H4 (cell line): ENCODE data around the gene PAX5. TPM values are rescaled to one million over a fixed set of nuclear protein-coding genes. Genes with fewer than 3 reads are reported as not detected.
"Not testable (repeated sequence)": the region's sequence is repeated elsewhere in the genome, so short reads cannot be mapped to it uniquely, and the experiment has no call there.

Source experiments
- DNase-seq: peaks from one replicate; pipeline ENCODE4 v3.0.0-alpha.2; 2015; ENCODE audit warnings: low spot score
- total RNA-seq: library from RNA; depleted of rRNA; stranded (reverse); fragments of >200 nt; shearing (Covaris generic); gene quantifications from 2 replicates; pipeline ENCODE4 v1.2.3, GENCODE V29; 2014

The PAX5 gene
- total RNA-seq, 1 experiment from 2014 or later, result not detected

- DNase-seq, result no peak
Measured at GRCh38 chr9:36880075-36880474, 154.0 kb downstream of the PAX5 start.

GRCh38 chr9:36878986-36879982, 154.8 kb downstream of the PAX5 start:
- no peak for DNase-seq

DNA sequence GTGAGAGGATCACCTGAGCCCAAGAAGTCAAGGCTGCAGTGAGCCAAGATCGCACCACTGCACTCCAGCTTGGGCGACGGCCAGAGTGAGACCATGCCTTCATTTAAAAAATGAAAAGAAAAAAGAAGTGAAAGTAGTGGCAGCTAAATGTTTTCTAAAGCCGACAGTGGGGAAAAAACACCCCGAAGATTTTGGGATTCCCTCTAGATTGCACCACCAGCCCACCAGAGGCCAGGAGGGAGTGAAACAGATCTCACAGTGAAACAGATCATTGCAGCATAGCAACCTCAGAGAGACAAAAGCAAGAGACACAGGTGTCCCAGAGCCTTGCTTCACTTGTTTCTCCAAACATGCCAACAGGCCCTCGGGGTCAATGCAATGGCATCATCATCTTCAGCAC, 156.8 kb downstream of the PAX5 start:
- no peak for DNase-seq

GRCh38 chr9:36876056-36876455, 158.0 kb downstream of the PAX5 start:
- DNase-seq, result no peak

GRCh38 chr9:36874921-36875320, 159.1 kb downstream of the PAX5 start:
- DNase-seq, result no peak

- DNase-seq, result no peak
Measured at GRCh38 chr9:36874261-36874660, 159.8 kb downstream of the PAX5 start.

DNA sequence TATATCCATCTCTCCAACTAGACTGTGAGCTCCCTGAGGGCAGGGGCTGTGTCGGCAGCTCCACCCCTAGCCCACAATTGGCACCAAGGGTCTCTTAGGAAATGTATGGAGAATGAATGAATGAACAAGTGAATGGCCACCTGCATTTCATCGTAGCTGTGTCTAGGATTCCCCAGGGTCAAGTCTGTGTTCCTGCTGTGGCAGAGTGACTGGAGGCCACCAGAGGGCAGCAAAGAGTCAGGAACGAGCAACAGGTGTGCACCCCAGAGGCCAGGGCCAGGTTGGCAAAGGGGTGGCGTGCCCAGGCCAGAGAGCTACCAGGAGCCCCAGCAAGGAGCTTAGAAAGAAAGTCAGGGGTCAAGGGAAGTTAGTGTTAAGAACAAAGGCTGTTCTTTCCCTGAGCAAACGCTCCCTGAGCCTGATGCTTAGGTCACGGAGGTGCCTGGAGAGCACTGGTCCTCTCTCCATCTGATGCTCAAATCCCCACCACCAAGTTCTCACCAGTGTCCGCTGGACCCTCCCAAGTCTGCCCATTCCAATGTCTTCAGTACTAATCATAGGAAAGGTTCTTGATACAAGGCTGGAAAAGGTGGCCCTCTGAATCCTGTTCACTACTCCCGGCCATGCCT, 160.7 kb downstream of the PAX5 start:
- peak; percentile 68 for DNase-seq

DNA sequence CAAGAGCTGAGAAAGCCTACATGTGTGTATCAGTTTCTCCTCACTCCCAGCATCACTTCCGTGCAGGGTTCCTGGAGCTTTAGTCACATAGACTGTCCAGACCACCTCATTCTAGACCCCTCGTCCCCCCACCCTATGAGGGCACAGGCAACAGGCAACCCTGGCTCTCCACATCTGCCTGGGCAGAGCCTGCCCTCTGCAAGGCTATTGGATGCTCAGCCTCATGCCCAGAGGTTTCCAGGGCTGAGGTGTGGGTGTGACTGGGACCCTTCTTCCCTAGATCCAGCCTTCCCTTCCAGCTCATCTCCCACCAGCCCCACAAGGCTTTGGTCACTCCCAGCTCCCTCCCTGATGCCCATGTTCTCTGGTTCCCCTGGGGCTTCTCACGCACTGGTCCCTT, 161.4 kb downstream of the PAX5 start:
- no peak for DNase-seq

DNA sequence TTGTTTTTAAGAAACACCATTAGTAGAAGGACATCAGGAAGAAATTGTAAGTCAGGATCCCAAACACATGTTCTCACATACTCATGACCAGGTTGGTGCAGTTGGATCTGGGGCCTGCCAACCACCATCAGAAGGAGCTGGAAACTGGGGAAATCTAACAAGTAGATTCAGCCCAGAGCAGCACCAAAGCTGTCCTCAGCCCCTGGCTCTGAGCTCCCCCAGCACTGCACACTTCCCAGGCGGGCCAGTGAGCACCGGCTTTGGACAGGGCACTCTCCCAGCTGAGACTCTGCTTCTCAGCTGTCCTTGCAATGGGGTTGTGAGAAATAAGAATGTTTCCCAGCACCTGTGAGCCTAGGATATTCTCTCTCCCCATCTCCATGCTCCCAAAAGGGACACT, 162.5 kb downstream of the PAX5 start:
- DNase-seq, result no peak

DNA sequence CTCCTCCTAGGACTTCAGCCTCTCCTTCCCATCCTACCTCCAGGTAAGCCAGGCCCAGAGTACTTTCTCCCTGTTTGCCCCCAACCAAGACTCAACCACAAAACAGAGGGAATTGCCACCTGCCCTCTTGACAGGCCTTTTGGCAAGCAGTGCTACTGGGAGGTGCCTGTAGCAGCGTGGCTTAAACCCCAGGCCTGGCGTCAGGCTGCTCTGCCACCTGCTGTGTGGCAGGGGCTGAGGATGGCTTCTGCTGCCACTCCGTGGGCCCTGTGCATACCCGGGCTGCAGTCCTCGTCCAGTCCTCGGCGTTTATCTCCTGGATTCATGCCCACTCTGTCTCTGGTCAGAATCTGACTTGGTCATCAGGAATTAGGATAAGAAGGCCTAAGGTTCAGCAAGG, 163.1 kb downstream of the PAX5 start:
- no peak for DNase-seq

DNA sequence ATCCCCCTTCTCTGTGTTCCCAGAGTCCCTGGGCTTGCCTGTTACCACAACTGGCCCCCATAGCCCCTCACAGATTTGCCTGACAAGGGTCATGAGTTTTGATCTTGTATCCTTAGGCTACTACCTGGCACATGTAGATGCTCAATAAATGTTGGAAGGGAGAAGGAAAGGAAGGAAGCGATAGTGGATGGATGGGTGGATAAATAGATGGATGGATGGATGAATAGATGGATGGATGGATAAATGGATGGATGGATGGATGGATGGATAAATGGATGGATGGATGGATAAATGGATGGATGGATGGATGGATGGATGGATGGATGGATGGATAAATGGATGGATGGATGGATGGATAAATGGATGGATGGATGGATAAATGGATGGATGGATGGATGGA, 164.5 kb downstream of the PAX5 start:
- DNase-seq, result not testable (repeated sequence)

DNA sequence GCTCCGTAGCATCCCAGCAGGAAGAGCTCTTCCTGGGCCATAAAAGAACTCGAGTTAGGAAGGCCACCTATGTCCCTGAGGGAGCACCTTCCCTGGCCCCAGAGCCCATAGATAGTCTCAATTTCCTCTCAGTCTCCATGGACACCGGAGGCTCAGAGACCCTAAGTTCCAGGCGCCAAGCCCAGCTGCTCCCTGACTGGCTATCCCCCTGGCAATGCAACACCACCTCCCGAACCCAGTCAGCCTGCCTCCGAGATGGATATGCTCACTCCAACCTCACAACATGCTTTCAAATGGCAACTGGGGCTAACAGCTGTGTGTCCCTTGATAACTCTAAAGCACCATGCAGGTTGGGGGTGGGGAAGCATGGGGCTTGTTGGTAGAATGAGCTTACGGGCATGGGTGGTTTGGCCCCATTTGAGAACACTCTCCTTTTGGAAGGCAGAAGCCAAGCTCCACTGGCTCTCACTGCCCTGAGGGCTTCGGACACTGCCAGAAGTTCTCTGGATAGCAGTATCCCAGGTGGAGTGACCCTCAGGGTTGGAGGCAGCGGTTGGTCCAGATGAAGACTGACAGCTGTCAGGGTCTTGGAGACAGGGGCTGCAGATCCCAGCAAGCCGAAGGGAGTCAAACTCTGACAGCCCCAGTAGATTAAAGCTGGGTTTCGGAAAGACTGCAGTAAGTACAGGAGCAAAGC, 165.3 kb downstream of the PAX5 start:
- DNase-seq, result no peak

GRCh38 chr9:36867672-36868471, 166.2 kb downstream of the PAX5 start:
- DNase-seq, result no peak

DNA sequence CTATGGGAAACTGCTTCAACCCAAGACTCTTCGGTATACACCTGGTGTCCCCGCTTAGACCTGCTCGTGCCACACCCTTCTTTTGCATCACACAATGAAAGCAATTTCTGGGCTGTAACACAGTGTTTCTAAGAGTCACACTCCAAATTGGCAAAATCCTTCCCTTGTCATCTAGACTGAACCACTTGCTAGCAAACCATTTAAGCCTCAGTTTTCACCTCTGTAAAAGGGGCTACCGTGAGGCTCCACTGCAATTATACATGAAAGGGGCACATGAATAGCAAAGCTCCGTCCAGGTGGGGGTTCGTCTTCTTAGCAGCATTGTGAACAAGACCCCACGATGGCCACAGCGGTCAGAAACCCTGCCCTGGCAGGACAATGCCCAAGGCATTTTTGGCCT, 166.8 kb downstream of the PAX5 start:
- DNase-seq, result no peak

- DNase-seq, result no peak
Measured at GRCh38 chr9:36866840-36867239, 167.2 kb downstream of the PAX5 start.

GRCh38 chr9:36865731-36866635, 168.1 kb downstream of the PAX5 start:
- DNase-seq, result no peak

GRCh38 chr9:36864491-36865410, 169.3 kb downstream of the PAX5 start:
- DNase-seq, result no peak

- DNase-seq, result peak; percentile 31
Measured at GRCh38 chr9:36862206-36863145, 171.6 kb downstream of the PAX5 start.
